WI38 (cell line): ENCODE data around the gene CAMK2A.

Source experiments
- H3K4me3 ChIP-seq: 2 replicates; pipeline ENCODE4 v1.5.1; 2011; ENCODE audit warnings: low read depth, mild to moderate bottlenecking, control low read depth, low read length
- TF ChIP-seq, protein P1 (sequence below): IDR thresholded peaks from 2 replicates; pipeline ENCODE4 v1.5.1; 2012; ENCODE audit warnings: low read depth, mild to moderate bottlenecking, control low read depth, low read length

Gene CAMK2A

DNA sequence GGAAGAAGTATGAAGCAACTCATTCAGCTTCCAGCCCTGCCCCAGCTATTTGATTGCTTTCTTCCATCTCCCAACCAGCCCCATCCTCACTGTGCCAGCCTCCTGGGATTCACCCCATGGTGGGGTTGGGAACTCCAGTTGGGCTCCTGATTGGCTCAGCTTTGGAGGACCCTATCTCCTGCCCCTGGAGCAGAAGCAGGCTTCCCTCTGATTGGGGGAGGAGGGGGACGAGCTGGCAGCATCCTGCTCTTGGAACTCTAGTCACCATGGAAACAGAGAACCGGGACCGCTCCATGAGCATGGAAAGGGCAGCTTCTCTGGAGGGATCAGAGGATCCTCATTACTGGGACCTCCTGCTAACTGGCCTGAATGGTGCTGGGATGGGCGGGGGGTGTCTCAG lies 97.1 kb downstream of the CAMK2A start:
- TF ChIP-seq, protein P1, sequence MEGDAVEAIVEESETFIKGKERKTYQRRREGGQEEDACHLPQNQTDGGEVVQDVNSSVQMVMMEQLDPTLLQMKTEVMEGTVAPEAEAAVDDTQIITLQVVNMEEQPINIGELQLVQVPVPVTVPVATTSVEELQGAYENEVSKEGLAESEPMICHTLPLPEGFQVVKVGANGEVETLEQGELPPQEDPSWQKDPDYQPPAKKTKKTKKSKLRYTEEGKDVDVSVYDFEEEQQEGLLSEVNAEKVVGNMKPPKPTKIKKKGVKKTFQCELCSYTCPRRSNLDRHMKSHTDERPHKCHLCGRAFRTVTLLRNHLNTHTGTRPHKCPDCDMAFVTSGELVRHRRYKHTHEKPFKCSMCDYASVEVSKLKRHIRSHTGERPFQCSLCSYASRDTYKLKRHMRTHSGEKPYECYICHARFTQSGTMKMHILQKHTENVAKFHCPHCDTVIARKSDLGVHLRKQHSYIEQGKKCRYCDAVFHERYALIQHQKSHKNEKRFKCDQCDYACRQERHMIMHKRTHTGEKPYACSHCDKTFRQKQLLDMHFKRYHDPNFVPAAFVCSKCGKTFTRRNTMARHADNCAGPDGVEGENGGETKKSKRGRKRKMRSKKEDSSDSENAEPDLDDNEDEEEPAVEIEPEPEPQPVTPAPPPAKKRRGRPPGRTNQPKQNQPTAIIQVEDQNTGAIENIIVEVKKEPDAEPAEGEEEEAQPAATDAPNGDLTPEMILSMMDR, result no peak
- no peak overlapping the region for H3K4me3 ChIP-seq

DNA sequence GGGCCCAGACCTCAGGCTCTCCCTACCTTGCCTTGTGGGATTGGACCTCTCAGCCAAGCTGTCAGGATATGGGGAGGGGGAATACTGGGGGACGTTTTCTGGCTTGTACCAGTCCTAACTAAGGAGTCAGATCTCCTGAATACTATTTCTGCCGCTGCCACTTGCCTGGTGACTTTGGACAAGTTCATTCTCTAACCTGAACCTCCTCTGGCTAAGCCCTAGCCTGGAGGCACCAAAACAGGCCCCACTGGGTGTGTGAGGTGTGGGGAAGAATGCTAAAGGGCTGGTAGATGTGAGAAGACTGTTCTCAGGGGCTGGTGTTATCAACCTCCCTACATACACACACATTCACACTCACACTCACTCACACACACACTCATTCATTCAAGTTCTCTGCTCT lies 98.6 kb downstream of the CAMK2A start:
- TF ChIP-seq, protein P1, result no peak
- H3K4me3 ChIP-seq, result no peak overlapping the region

DNA sequence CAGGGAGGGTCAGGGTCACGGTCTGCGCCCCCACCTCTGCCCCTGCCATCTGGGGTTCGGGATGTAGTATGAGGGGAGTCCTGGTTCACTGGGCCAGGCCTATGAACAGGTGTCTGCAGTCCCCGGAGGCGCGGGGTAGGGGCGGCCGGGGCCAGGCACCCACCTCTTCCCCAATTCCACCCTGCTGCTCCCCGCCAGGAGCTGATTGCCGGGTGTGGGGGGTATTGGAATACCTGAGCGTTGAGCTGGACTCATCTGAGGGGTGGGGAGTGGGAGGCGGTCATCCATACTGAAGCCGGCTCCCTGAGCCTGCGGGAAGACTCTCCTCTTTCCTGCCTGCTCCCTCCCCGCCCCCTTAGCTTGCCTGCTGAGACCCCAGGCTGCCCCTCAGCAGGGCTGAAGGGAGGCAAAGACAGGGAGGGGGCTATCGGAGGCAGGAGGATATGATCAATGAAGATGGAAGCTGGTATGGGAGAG lies 99.0 kb downstream of the CAMK2A start:
- H3K4me3 ChIP-seq, result no peak overlapping the region
- TF ChIP-seq, protein P1, result no peak

DNA sequence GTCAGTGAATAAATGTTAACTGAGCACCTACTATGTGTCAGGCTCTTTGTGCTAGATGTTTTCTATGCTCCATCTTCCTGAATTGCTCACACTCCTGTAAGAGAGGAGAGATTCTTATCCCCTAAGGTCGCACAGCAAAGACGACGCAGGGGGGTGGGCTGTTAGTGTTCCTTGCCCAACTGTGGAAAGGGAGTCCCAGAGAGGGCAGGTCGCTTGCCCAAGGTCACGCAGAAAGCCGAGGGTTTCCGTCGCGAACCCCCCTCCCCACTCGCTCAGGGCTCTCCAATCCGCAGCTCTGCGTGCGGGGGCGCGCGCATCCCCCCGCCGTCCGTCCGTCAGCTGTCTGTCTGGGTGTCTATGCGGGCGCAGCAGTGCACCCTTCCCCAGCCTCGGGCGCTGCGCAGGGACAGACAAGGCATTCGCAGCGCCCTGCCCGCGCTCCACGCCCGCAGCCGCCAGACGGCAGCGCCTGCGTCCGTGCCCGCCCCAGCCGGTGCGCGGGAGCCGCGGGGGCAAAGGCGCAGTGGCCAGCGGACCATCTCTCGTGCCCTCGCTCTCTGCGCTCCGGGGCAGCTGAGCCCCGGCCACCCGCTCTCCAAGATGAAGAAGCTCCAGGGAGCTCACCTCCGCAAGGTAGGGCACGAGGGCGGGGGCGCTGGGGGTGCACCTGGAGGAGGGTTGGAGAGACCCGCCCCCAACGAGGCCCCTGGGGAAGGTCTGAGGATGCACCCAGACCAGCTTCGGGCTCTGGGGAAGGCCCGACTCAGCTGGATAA lies 99.7 kb downstream of the CAMK2A start, which contains the start of gene SLC6A7:
SLC6A7 (plus strand) TSS at position 335 of the 775 bp plus-strand sequence; CDS start at position 601, 266 bp downstream.
- no peak within 1 kb of the TSS for H3K4me3 ChIP-seq
- TF ChIP-seq, protein P1, result no peak

DNA sequence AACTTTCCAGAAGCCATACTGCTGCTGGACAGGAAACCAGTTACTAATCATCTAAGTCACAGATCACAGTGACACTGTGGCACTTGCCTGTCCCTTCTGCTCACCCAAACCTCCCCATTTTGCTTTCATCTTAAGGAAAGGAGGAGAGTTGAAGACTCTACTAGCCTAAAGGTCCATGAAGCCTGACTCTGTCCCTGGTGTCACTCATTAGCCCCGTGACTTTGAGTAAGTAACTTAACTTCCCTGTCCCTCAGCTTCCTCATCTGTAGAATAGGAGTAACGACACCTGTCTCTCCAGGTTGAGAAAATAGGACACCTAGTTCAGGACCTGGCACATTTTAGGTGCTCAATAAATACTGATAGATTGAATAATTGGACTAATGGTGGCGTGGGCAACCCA lies 100.2 kb downstream of the CAMK2A start:
- TF ChIP-seq, protein P1, result no peak
- no peak overlapping the region for H3K4me3 ChIP-seq

DNA sequence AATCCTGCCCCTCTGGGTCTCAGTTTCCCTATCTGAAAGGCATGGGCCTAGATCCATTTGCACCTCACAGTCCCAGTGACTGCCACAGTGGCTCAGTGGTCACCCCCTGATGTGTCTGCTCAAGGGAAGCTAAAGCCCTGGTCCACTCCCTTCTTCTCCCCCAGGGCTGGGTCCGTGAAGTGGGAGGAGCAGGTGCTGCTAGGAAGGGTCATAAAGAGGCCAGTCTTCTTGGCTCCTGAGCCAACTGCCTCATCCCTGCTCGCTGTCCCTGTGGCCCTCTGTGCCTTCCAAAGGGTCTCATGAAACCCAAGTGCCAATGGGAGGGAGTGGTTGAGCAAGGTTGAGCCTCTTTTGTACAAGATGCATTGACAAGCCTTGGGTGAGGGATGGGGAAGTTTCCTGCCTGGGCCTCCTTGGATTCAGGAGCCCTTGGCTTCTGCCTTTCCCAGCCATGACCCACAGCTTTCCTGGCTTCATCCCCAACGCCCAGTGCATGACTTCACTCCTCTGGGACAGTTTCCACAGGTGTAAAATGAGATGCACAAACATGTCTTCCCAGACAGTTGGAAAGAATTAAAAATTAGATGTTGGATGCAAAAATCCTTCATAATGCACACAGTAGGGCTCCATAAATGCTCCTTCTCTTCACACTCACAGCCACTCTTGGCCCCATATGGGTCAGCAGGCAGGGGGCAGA lies 101.3 kb downstream of the CAMK2A start:
- TF ChIP-seq, protein P1, result no peak
- no peak overlapping the region for H3K4me3 ChIP-seq

DNA sequence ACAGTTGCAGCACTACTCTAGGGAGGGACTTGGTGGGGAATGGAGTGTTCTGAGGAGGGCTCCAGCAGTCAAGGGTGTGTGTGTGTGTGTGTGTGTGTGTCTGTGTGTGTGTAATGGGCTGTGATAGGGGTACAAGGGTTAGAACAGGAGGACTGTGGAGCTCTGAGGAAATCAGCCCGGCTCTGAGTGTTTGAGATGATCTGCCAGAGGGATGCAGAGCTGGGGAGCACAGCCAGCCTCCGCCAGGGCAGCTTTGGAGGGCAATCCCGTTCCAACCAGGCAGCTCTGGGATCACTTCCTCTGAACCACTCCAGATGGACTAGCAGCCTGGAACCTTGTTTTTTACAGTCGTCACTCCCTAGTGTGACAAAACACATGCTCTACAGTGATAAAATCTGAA lies 102.7 kb downstream of the CAMK2A start:
- TF ChIP-seq, protein P1, result no peak
- no peak overlapping the region for H3K4me3 ChIP-seq
